ENCODE measurements around the gene MTAP. TPM values are rescaled to one million over a fixed set of nuclear protein-coding genes. Genes with fewer than 3 reads are reported as not detected.

MTAP gene
- total and polyA plus RNA-seq, 8 donors, result 1.2 to 38.4 (median 13.4) TPM

- no peak overlapping the region for H3K4me3 ChIP-seq
- peak in 1 of 2 donors; percentile 55 for DNase-seq
- H3K4me1 ChIP-seq, result peaks cover 8 to 51% (median 30%) of the 10 kb centered on the region in 4 donors
- H3K9me3 ChIP-seq, result peaks cover 0 to 14% (median 11%) of the 10 kb centered on the region in 4 donors
- H3K27me3 ChIP-seq, result no peaks in the 10 kb centered on the region
- H3K27ac ChIP-seq, result peak overlapping the region; percentile 37 to 81 (median 68)
- peaks cover 0 to 77% (median 41%) of the 10 kb centered on the region in 4 donors for H3K36me3 ChIP-seq
- TF ChIP-seq POLR2A (IDR thresholded peaks at IDR 0.05), result no peak
- TF ChIP-seq CTCF (IDR thresholded peaks at IDR 0.05), result no peak
- no peak for TF ChIP-seq EP300 (IDR thresholded peaks at IDR 0.05)
- TF ChIP-seq POLR2AphosphoS5 (IDR thresholded peaks at IDR 0.05), result no peak
- intact Hi-C loops (cut with DNase I; ENCODE audit: low total_unique reads), result no loop called here
- WGBS, 5 donors, result 26 to 41% (median 35%) methylated on average over 3 of the region's 3 CpGs
Measured at GRCh38 chr9:21852754-21853153, 50.3 kb downstream of the MTAP start.

GRCh38 chr9:21853414-21853813, 51.0 kb downstream of the MTAP start:
- Histone ChIP-seq H3K27me3 (no peaks in the 10 kb centered on the region), H3K27ac (peak overlapping the region in 4 of 5 donors; percentile 64 to 81 (median 77)), H3K36me3 (peaks cover 0 to 77% (median 43%) of the 10 kb centered on the region in 4 donors), H3K9me3 (peaks cover 0 to 8% (median 5%) of the 10 kb centered on the region in 4 donors), H3K4me3 (no peak overlapping the region), H3K4me1 (peaks cover 8 to 51% (median 30%) of the 10 kb centered on the region in 4 donors)
- TF ChIP-seq POLR2A (IDR thresholded peaks at IDR 0.05) (no peak), POLR2AphosphoS5 (IDR thresholded peaks at IDR 0.05) (peak in 2 of 3 donors; percentile 3 to 58)
- DNase-seq, result peak; percentile 47 to 76
- intact Hi-C loops (cut with DNase I; ENCODE audit: low total_unique reads), result no loop called here
- 24 to 59% (median 46%) methylated on average over 2 of the region's 2 CpGs for WGBS, 5 donors

GRCh38 chr9:21854119-21854518, 51.7 kb downstream of the MTAP start:
- Histone ChIP-seq H3K9me3 (peaks cover 0 to under 1% (median 0%) of the 10 kb centered on the region in 4 donors), H3K4me3 (no peak overlapping the region), H3K27ac (peak overlapping the region in 4 of 5 donors; percentile 64 to 81 (median 77)), H3K27me3 (no peaks in the 10 kb centered on the region), H3K36me3 (peaks cover 0 to 77% (median 46%) of the 10 kb centered on the region in 4 donors), H3K4me1 (peaks cover 8 to 51% (median 30%) of the 10 kb centered on the region in 4 donors)
- 14 to 49% (median 42%) methylated on average over 4 of the region's 4 CpGs for WGBS, 5 donors
- peak in 1 of 2 donors; percentile 9 for DNase-seq
- intact Hi-C loops (cut with DNase I; ENCODE audit: low total_unique reads), result no loop called here
- no peak for TF ChIP-seq EP300 (IDR thresholded peaks at IDR 0.05)
- no peak for TF ChIP-seq POLR2A (IDR thresholded peaks at IDR 0.05)
- TF ChIP-seq POLR2AphosphoS5 (IDR thresholded peaks at IDR 0.05), result no peak
- TF ChIP-seq CTCF (IDR thresholded peaks at IDR 0.05), result no peak

- peak overlapping the region in 4 of 5 donors; percentile 64 to 81 (median 77) for H3K27ac ChIP-seq
- TF ChIP-seq POLR2AphosphoS5 (IDR thresholded peaks at IDR 0.05) (peak in 2 of 3 donors; percentile 25 to 50), EP300 (IDR thresholded peaks at IDR 0.05) (no peak)
- peaks cover 8 to 51% (median 30%) of the 10 kb centered on the region in 4 donors for H3K4me1 ChIP-seq
- DNase-seq, result peak; percentile 75 to 88
- intact Hi-C loops (cut with DNase I; ENCODE audit: low total_unique reads), result no loop called here
- H3K4me3 ChIP-seq, result no peak overlapping the region
- no peaks in the 10 kb centered on the region for H3K27me3 ChIP-seq
- WGBS, 5 donors, result 36 to 69% (median 49%) methylated on average over 11 of the region's 11 CpGs
- H3K36me3 ChIP-seq, result peaks cover 0 to 77% (median 47%) of the 10 kb centered on the region in 4 donors
- no peaks in the 10 kb centered on the region for H3K9me3 ChIP-seq
Measured at GRCh38 chr9:21854594-21854993, 52.2 kb downstream of the MTAP start.

- H3K9me3 ChIP-seq, result no peaks in the 10 kb centered on the region
- intact Hi-C loops (cut with DNase I; ENCODE audit: low total_unique reads), result no loop called here
- peak overlapping the region; percentile 43 to 77 (median 75) for H3K27ac ChIP-seq
- H3K36me3 ChIP-seq, result peaks cover 0 to 80% (median 64%) of the 10 kb centered on the region in 4 donors
- DNase-seq, result peak in 1 of 2 donors; percentile 30
- H3K4me1 ChIP-seq, result peaks cover 8 to 51% (median 30%) of the 10 kb centered on the region in 4 donors
- 48 to 66% (median 55%) methylated on average over 5 of the region's 5 CpGs for WGBS, 5 donors
- TF ChIP-seq CTCF (IDR thresholded peaks at IDR 0.05) (no peak), POLR2AphosphoS5 (IDR thresholded peaks at IDR 0.05) (no peak), EP300 (IDR thresholded peaks at IDR 0.05) (no peak), POLR2A (IDR thresholded peaks at IDR 0.05) (no peak)
- H3K27me3 ChIP-seq, result no peaks in the 10 kb centered on the region
- H3K4me3 ChIP-seq, result no peak overlapping the region
Measured at GRCh38 chr9:21856301-21857094, 54.1 kb downstream of the MTAP start.

All from stomach (tissue), 9 donors.